Fibroblast of skin of left quadriceps (primary cell): ENCODE data around the gene PTRHD1.
A peak's percentile ranks its signal among the peaks of the same experiment; 100 is the strongest.

Experiments
- DNase-seq, 2 experiments: peaks; one replicate each; pipeline ENCODE4 v3.0.0-alpha.2; 2013; ENCODE audit warnings: low read depth in 2 of 2

PTRHD1 gene

GRCh38 chr2:24830351-24830750, 37.2 kb upstream of the PTRHD1 start:
- peak in 1 of 2 experiments; percentile 13 for DNase-seq

- no peak for DNase-seq
Observed at GRCh38 chr2:24828238-24828996, 35.2 kb upstream of the PTRHD1 start.

GRCh38 chr2:24827321-24828237, 34.4 kb upstream of the PTRHD1 start:
- peak; percentile 61 to 69 for DNase-seq

GRCh38 chr2:24826773-24827145, 33.6 kb upstream of the PTRHD1 start:
- no peak for DNase-seq

- no peak for DNase-seq
Observed at GRCh38 chr2:24825883-24826772, 32.9 kb upstream of the PTRHD1 start.

- no peak for DNase-seq
Observed at GRCh38 chr2:24824966-24825882, 32.0 kb upstream of the PTRHD1 start.

GRCh38 chr2:24824071-24824588, 30.9 kb upstream of the PTRHD1 start:
- DNase-seq = no peak

- no peak for DNase-seq
Observed at GRCh38 chr2:24822049-24822706, 29.0 kb upstream of the PTRHD1 start.

GRCh38 chr2:24821433-24821891, 28.3 kb upstream of the PTRHD1 start:
- no peak for DNase-seq

- no peak for DNase-seq
Observed at GRCh38 chr2:24820598-24821432, 27.6 kb upstream of the PTRHD1 start.

- no peak for DNase-seq
Observed at GRCh38 chr2:24820175-24820513, 27.0 kb upstream of the PTRHD1 start.

- DNase-seq = no peak
Observed at GRCh38 chr2:24819442-24820174, 26.4 kb upstream of the PTRHD1 start.

- DNase-seq = no peak
Observed at GRCh38 chr2:24818721-24819167, 25.6 kb upstream of the PTRHD1 start.

GRCh38 chr2:24816884-24817283, 23.7 kb upstream of the PTRHD1 start:
- peak; percentile 49 to 52 for DNase-seq

GRCh38 chr2:24816404-24816803, 23.2 kb upstream of the PTRHD1 start:
- DNase-seq = no peak

- DNase-seq = no peak
Observed at GRCh38 chr2:24815171-24815570, 22.0 kb upstream of the PTRHD1 start.

- DNase-seq = no peak
Observed at GRCh38 chr2:24814516-24814915, 21.3 kb upstream of the PTRHD1 start.

- no peak for DNase-seq
Observed at GRCh38 chr2:24813691-24814137, 20.5 kb upstream of the PTRHD1 start.
